Body of pancreas (tissue), 4 donors: ENCODE measurements around the gene KLRB1.

Experiments
- CTCF ChIP-seq, 7 experiments: fragments of 450-650 bp in 4 of 7; fragments of 200-600 bp in 3 of 7; sonication (generic) in 3 of 7; IDR thresholded peaks; one replicate each; pipeline ENCODE4 v1.5.1; 2016 to 2019; ENCODE audit warnings: antibody characterized with exemption in 7 of 7
- POLR2A ChIP-seq, 3 donors: fragments of 450-650 bp; IDR thresholded peaks; one replicate each; pipeline ENCODE4 v1.6.1; 2016; ENCODE audit warnings: antibody characterized with exemption in 3 of 3, mild to moderate bottlenecking in 2 of 3

- TF ChIP-seq CTCF (IDR thresholded peaks at IDR 0.05), result no peak
- no peak for TF ChIP-seq POLR2A (IDR thresholded peaks at IDR 0.05)
These were observed 17.3 kb downstream of the KLRB1 start for GRCh38 chr12:9590441-9590840.
